ENCODE data around the gene ZNF827.

DNA sequence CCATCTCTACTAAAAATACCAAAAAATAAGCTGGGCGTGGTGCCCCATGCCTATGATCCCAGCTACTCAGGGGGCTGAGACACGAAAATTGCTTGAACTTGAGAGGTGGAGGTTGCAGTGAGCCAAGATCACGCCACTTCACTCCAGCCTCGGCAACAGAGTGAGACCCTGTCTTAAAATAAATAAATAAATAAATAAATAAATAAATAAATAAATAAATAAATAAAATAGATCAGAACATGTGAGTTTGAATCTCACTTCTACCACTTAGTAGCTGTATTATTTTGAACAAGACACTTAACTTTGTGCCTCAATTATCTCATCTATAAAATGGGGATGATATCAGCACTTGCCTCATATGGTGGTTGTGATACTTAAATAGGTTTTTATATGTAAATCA lies 168.5 kb downstream of the ZNF827 start:
- TF ChIP-seq, protein P1, sequence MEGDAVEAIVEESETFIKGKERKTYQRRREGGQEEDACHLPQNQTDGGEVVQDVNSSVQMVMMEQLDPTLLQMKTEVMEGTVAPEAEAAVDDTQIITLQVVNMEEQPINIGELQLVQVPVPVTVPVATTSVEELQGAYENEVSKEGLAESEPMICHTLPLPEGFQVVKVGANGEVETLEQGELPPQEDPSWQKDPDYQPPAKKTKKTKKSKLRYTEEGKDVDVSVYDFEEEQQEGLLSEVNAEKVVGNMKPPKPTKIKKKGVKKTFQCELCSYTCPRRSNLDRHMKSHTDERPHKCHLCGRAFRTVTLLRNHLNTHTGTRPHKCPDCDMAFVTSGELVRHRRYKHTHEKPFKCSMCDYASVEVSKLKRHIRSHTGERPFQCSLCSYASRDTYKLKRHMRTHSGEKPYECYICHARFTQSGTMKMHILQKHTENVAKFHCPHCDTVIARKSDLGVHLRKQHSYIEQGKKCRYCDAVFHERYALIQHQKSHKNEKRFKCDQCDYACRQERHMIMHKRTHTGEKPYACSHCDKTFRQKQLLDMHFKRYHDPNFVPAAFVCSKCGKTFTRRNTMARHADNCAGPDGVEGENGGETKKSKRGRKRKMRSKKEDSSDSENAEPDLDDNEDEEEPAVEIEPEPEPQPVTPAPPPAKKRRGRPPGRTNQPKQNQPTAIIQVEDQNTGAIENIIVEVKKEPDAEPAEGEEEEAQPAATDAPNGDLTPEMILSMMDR (optimal IDR thresholded peaks at IDR 0.05 in 1 of 3, IDR thresholded peaks at IDR 0.05 in 1 of 3, conservative IDR thresholded peaks at IDR 0.05 in 1 of 3; ENCODE audit: extremely low read depth in 1 of 3, insufficient read depth in 2 of 3, low read length in 3 of 3): no peak
- no peak for TF ChIP-seq EZH2 (IDR thresholded peaks at IDR 0.05; ENCODE audit: low read length)
